Osteoblast (primary cell): ENCODE measurements around the gene SLC5A11. TPM values are rescaled to one million over a fixed set of nuclear protein-coding genes. Genes with fewer than 3 reads are reported as not detected.
A peak's percentile ranks its signal among the peaks of the same experiment; 100 is the strongest.

Experiments used
- DNase-seq: peaks from one replicate; pipeline ENCODE4 v3.0.0; 2011; ENCODE audit warnings: low spot score, mixed read lengths; ENCODE audit not compliant: insufficient read length; ENCODE audit errors: missing footprints
- H2AFZ ChIP-seq: 2 replicates; pipeline ENCODE4 v1.6.0; 2011; ENCODE audit warnings: mild to moderate bottlenecking, low read length
- H3K27ac ChIP-seq: 2 replicates; pipeline ENCODE4 v1.5.1; 2011; ENCODE audit warnings: mild to moderate bottlenecking, low read depth, low read length, moderate library complexity
- H3K27me3 ChIP-seq: 2 replicates; pipeline ENCODE4 v1.6.0; 2012; ENCODE audit warnings: mild to moderate bottlenecking, control low read depth, inconsistent platforms, low read length, moderate library complexity; ENCODE audit not compliant: insufficient read depth
- H3K36me3 ChIP-seq: 2 replicates; pipeline ENCODE4 v1.5.1; 2011; ENCODE audit warnings: mild to moderate bottlenecking, low read length, control low read depth, moderate library complexity; ENCODE audit not compliant: insufficient read depth
- H3K4me1 ChIP-seq: 2 replicates; pipeline ENCODE4 v1.5.1; 2011; ENCODE audit warnings: mild to moderate bottlenecking, low read length, control low read depth, moderate library complexity; ENCODE audit not compliant: insufficient read depth
- H3K4me2 ChIP-seq: 2 replicates; pipeline ENCODE4 v1.6.0; 2011; ENCODE audit warnings: mild to moderate bottlenecking, low read length; ENCODE audit not compliant: insufficient read depth
- H3K4me3 ChIP-seq: fragments of 200-600 bp; sonication (generic); 3 replicates; pipeline ENCODE4 v1.5.1; 2012; ENCODE audit warnings: mild to moderate bottlenecking, low read length, inconsistent platforms; ENCODE audit not compliant: insufficient read depth
- H3K79me2 ChIP-seq: 2 replicates; pipeline ENCODE4 v1.6.0; 2012; ENCODE audit warnings: mild to moderate bottlenecking, low read length, control low read depth, inconsistent platforms; ENCODE audit not compliant: insufficient read depth
- H3K9me3 ChIP-seq: 2 replicates; pipeline ENCODE4 v1.5.1; 2011; ENCODE audit warnings: low read depth, low read length, control low read depth
- H4K20me1 ChIP-seq: 2 replicates; pipeline ENCODE4 v1.6.0; 2012; ENCODE audit warnings: mild to moderate bottlenecking, low read length, control low read depth; ENCODE audit not compliant: insufficient read depth
- CTCF ChIP-seq: IDR thresholded peaks from 2 replicates; pipeline ENCODE4 v1.5.1; 2011; ENCODE audit warnings: mild to moderate bottlenecking, low read depth, low read length, moderate library complexity; ENCODE audit errors: extremely low read depth
- total RNA-seq: library from RNA; depleted of rRNA; stranded (reverse); fragments of >200 nt; gene quantifications from 2 replicates; pipeline ENCODE4 v1.2.3, GENCODE V29; 2012

The SLC5A11 gene
- total RNA-seq, 1 donor: not detected

- H3K4me2 ChIP-seq: no peak overlapping the region
- H3K27me3 ChIP-seq: no peaks in the 10 kb centered on the region
- TF ChIP-seq CTCF: no peak
- no peaks in the 10 kb centered on the region for H3K79me2 ChIP-seq
- peak; percentile 50 for DNase-seq
- H3K36me3 ChIP-seq: peaks cover 44% of the 10 kb centered on the region
- no peaks in the 10 kb centered on the region for H4K20me1 ChIP-seq
- H3K4me3 ChIP-seq: no peak overlapping the region
- H3K9me3 ChIP-seq: no peaks in the 10 kb centered on the region
- H2AFZ ChIP-seq: no peak overlapping the region
- no peak overlapping the region for H3K27ac ChIP-seq
- no peaks in the 10 kb centered on the region for H3K4me1 ChIP-seq
Observed at GRCh38 chr16:24826817-24827566, 18.8 kb upstream of the SLC5A11 start.

- no peaks in the 10 kb centered on the region for H3K79me2 ChIP-seq
- DNase-seq: no peak
- H3K27ac ChIP-seq: no peak overlapping the region
- no peaks in the 10 kb centered on the region for H4K20me1 ChIP-seq
- no peaks in the 10 kb centered on the region for H3K4me1 ChIP-seq
- no peaks in the 10 kb centered on the region for H3K9me3 ChIP-seq
- no peaks in the 10 kb centered on the region for H3K27me3 ChIP-seq
- peaks cover 26% of the 10 kb centered on the region for H3K36me3 ChIP-seq
- H2AFZ ChIP-seq: no peak overlapping the region
- TF ChIP-seq CTCF: no peak
- no peak overlapping the region for H3K4me2 ChIP-seq
- no peak overlapping the region for H3K4me3 ChIP-seq
Observed at GRCh38 chr16:24829153-24829552, 16.6 kb upstream of the SLC5A11 start.

- no peak for TF ChIP-seq CTCF
- no peak overlapping the region for H3K4me3 ChIP-seq
- no peak for DNase-seq
Observed at GRCh38 chr16:24833352-24833751, 12.4 kb upstream of the SLC5A11 start.

GRCh38 chr16:24834459-24835335 lies 11.1 kb upstream of the SLC5A11 start:
- peak; percentile 68 for DNase-seq

More at GRCh38 chr16:24833352-24833751, 12.4 kb upstream of the SLC5A11 start:
- Histone ChIP-seq H3K36me3 (peaks cover 3% of the 10 kb centered on the region), H2AFZ (no peak overlapping the region), H3K79me2 (no peaks in the 10 kb centered on the region), H3K4me1 (peaks cover 4% of the 10 kb centered on the region), H3K9me3 (no peaks in the 10 kb centered on the region), H3K27ac (no peak overlapping the region), H3K27me3 (no peaks in the 10 kb centered on the region), H3K4me2 (no peak overlapping the region), H4K20me1 (no peaks in the 10 kb centered on the region)

More at GRCh38 chr16:24834459-24835335, 11.1 kb upstream of the SLC5A11 start:
- no peaks in the 10 kb centered on the region for H4K20me1 ChIP-seq
- no peaks in the 10 kb centered on the region for H3K27me3 ChIP-seq
- H3K4me1 ChIP-seq: peaks cover 15% of the 10 kb centered on the region
- H3K4me3 ChIP-seq: no peak overlapping the region
- H3K9me3 ChIP-seq: no peaks in the 10 kb centered on the region
- no peaks in the 10 kb centered on the region for H3K36me3 ChIP-seq
- H3K27ac ChIP-seq: no peak overlapping the region
- H3K4me2 ChIP-seq: peak overlapping the region; percentile 11
- no peak overlapping the region for H2AFZ ChIP-seq
- no peaks in the 10 kb centered on the region for H3K79me2 ChIP-seq
- peak; percentile 72 for TF ChIP-seq CTCF
